GM12891 (cell line): ENCODE measurements around the gene RAB1B.

Source experiments
- DNase-seq: peaks from one replicate; pipeline ENCODE4 v3.0.0; 2011; ENCODE audit warnings: low spot score; ENCODE audit not compliant: insufficient read length
- FAIRE-seq: peaks from 2 replicates; lab custom pipeline; 2011; peaks lifted over from hg19 to GRCh38; lab: Jason Lieb, UNC
- PAX5 ChIP-seq: IDR thresholded peaks from 2 replicates; pipeline ENCODE4 v1.6.1; 2011; ENCODE audit warnings: low read length, moderate library complexity, mild to moderate bottlenecking; ENCODE audit not compliant: insufficient read depth, severe bottlenecking
- POLR2A ChIP-seq: IDR thresholded peaks from 2 replicates; pipeline ENCODE4 v1.6.1; 2011; ENCODE audit warnings: low read depth, low read length, control low read depth
- POLR2AphosphoS5 ChIP-seq: IDR thresholded peaks from 2 replicates; pipeline ENCODE4 v1.6.1; 2011; ENCODE audit warnings: low read depth, low read length, control low read depth
- POU2F2 ChIP-seq: IDR thresholded peaks from 2 replicates; pipeline ENCODE4 v1.6.1; 2011; ENCODE audit warnings: low read depth, mild to moderate bottlenecking, control low read depth, low read length, moderate library complexity
- SPI1 ChIP-seq: IDR thresholded peaks from 2 replicates; pipeline ENCODE4 v1.6.1; 2011; ENCODE audit warnings: low read depth, low read length, control low read depth
- TAF1 ChIP-seq: IDR thresholded peaks from 2 replicates; pipeline ENCODE4 v1.6.1; 2011; ENCODE audit warnings: low read depth, low read length, control low read depth

RAB1B gene

GRCh38 chr11:66259225-66259624 lies 9.2 kb upstream of the RAB1B start:
- DNase-seq (no peak), FAIRE-seq (no peak)
- TF ChIP-seq SPI1 (no peak), PAX5 (no peak), POLR2AphosphoS5 (no peak)

- FAIRE-seq (no peak), DNase-seq (no peak)
- TF ChIP-seq PAX5 (no peak), POU2F2 (no peak), POLR2A (no peak), SPI1 (no peak), POLR2AphosphoS5 (no peak), TAF1 (no peak)
Observed at GRCh38 chr11:66259956-66260355, 8.5 kb upstream of the RAB1B start.

GRCh38 chr11:66261578-66261977 lies 6.9 kb upstream of the RAB1B start:
- TF ChIP-seq POLR2AphosphoS5 (no peak), POU2F2 (no peak), TAF1 (no peak), POLR2A (no peak), PAX5 (no peak), SPI1 (no peak)
- FAIRE-seq, result no peak
- DNase-seq, result no peak

- no peak for FAIRE-seq
- TF ChIP-seq SPI1 (no peak), TAF1 (no peak), POLR2A (no peak), PAX5 (no peak), POLR2AphosphoS5 (no peak), POU2F2 (no peak)
- DNase-seq, result no peak
Observed at GRCh38 chr11:66262191-66262590, 6.2 kb upstream of the RAB1B start.

GRCh38 chr11:66262696-66263095 lies 5.7 kb upstream of the RAB1B start:
- FAIRE-seq, result no peak
- TF ChIP-seq PAX5, result no peak
- no peak for TF ChIP-seq SPI1
- no peak for TF ChIP-seq POLR2AphosphoS5
- no peak for TF ChIP-seq POU2F2
- no peak for TF ChIP-seq TAF1
- TF ChIP-seq POLR2A, result no peak

GRCh38 chr11:66263231-66263630 lies 5.2 kb upstream of the RAB1B start:
- DNase-seq, result no peak
- no peak for FAIRE-seq

More at GRCh38 chr11:66262696-66263095, 5.7 kb upstream of the RAB1B start:
- DNase-seq, result no peak

GRCh38 chr11:66263785-66264184 lies 4.7 kb upstream of the RAB1B start:
- DNase-seq (no peak), FAIRE-seq (no peak)
- no peak for TF ChIP-seq POLR2A
- no peak for TF ChIP-seq PAX5
- no peak for TF ChIP-seq TAF1
- TF ChIP-seq POLR2AphosphoS5, result no peak
- no peak for TF ChIP-seq SPI1
- no peak for TF ChIP-seq POU2F2

More at GRCh38 chr11:66263231-66263630, 5.2 kb upstream of the RAB1B start:
- TF ChIP-seq SPI1 (no peak), POLR2A (no peak), POLR2AphosphoS5 (no peak), TAF1 (no peak), PAX5 (no peak), POU2F2 (no peak)

- no peak for FAIRE-seq
- DNase-seq, result no peak
- TF ChIP-seq PAX5 (no peak), POLR2A (no peak), SPI1 (no peak), POU2F2 (no peak), TAF1 (no peak), POLR2AphosphoS5 (no peak)
Observed at GRCh38 chr11:66264383-66264782, 4.1 kb upstream of the RAB1B start.

GRCh38 chr11:66264914-66265313 lies 3.5 kb upstream of the RAB1B start:
- no peak for DNase-seq
- no peak for TF ChIP-seq TAF1
- no peak for TF ChIP-seq SPI1
- TF ChIP-seq POLR2AphosphoS5, result no peak
- TF ChIP-seq POLR2A, result no peak
- TF ChIP-seq POU2F2, result no peak
- TF ChIP-seq PAX5, result no peak
- no peak for FAIRE-seq
